ENCODE results near the gene FECH. TPM values are rescaled to one million over a fixed set of nuclear protein-coding genes. Genes with fewer than 3 reads are reported as not detected.

Gene FECH
- total and polyA plus RNA-seq, 9 of the 15 experiments (the other 6 are each of a cell fraction or from before 2014, with no cell fraction given) = 19.8 to 170 (median 56.8) TPM

GRCh38 chr18:57539702-57540101 lies 46.8 kb downstream of the FECH start:
- no peak for TF ChIP-seq THRAP3 (IDR thresholded peaks at IDR 0.05; ENCODE audit: borderline replicate concordance)
- in situ Hi-C loops (cut with MboI) = no loop called here
- ChIA-PET POLR2A (no interaction called here), CTCF (ENCODE audit: low intra/inter-chr PET ratio) (no interaction called here)
- Histone ChIP-seq H4K20me1 (replicated peaks; ENCODE audit: control insufficient read depth, insufficient read depth, low read length) (no peaks in the 10 kb centered on the region), H3K9me1 (ENCODE audit: control insufficient read depth, insufficient read depth, low read length) (no peaks in the 10 kb centered on the region), H3K79me2 (ENCODE audit: control insufficient read depth, insufficient read depth, low read length) (no peaks in the 10 kb centered on the region), H3K9me3 (replicated peaks; ENCODE audit: control insufficient read depth, insufficient read depth, low read depth, low read length) (no peaks in the 10 kb centered on the region), H3K4me2 (ENCODE audit: insufficient read depth, low read length) (no peak overlapping the region), H3K4me3 (no peak overlapping the region), H3K4me1 (replicated peaks in 1 of 2; ENCODE audit: control insufficient read depth in 2 of 2, insufficient read depth in 2 of 2, low read length in 2 of 2) (no peaks in the 10 kb centered on the region), H3K27ac (ENCODE audit: extremely low read depth, low read depth, low read length) (no peak overlapping the region), H3K9ac (ENCODE audit: insufficient read depth in 1 of 2, low read depth in 2 of 2, low read length in 2 of 2) (no peak overlapping the region), H2AFZ (ENCODE audit: low read depth, low read length) (no peak overlapping the region), H3K36me3 (ENCODE audit: control insufficient read depth, insufficient read depth, low read length) (no peaks in the 10 kb centered on the region), H3K27me3 (ENCODE audit: control insufficient read depth in 2 of 2, insufficient read depth in 2 of 2, low read length in 2 of 2) (peaks cover 14 to 16% of the 10 kb centered on the region in 2 experiments)
- no peak for DNase-seq (ENCODE audit: extremely low read depth in 1 of 4, low spot score in 3 of 4)
- no peak for ATAC-seq
- no TSS peak for BruUV-seq (replicated peaks)
- intact Hi-C loops (cut with micrococcal nuclease) = no loop called here
- 4% methylated on average over 4 of the region's 4 CpGs for WGBS (ENCODE audit: insufficient coverage, low coverage, missing lambda C conversion rate)
- FAIRE-seq = no peak

DNA sequence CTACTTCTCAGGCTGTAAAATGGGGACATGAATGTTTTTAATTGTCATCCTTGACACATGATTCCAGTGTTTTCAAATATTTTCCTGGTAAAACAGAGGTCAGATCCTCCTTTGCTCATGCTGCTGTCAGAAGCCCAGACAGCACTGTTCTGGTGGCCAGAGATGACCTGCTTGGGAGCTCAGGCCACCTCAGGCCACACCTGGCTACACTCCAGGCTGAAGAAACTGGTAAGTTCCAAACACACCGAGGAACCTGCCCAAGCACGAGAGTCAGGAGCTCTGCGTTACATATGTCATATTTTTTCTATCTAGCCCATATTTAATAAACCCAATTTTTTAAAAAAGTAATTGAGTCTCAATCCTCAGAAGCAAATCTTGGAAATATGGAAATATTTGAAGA lies 47.9 kb downstream of the FECH start:
- DNase-seq (ENCODE audit: extremely low read depth in 1 of 4, low spot score in 3 of 4) = no peak
- ChIA-PET CTCF (ENCODE audit: low intra/inter-chr PET ratio) (no interaction called here), POLR2A (no interaction called here)
- in situ Hi-C loops (cut with MboI) = no loop called here
- Histone ChIP-seq H3K4me3 (no peak overlapping the region), H3K9me1 (ENCODE audit: control insufficient read depth, insufficient read depth, low read length) (no peaks in the 10 kb centered on the region), H3K4me2 (ENCODE audit: insufficient read depth, low read length) (no peak overlapping the region), H3K36me3 (ENCODE audit: control insufficient read depth, insufficient read depth, low read length) (no peaks in the 10 kb centered on the region), H3K9me3 (replicated peaks; ENCODE audit: control insufficient read depth, insufficient read depth, low read depth, low read length) (no peaks in the 10 kb centered on the region), H4K20me1 (replicated peaks; ENCODE audit: control insufficient read depth, insufficient read depth, low read length) (no peaks in the 10 kb centered on the region), H3K27ac (ENCODE audit: extremely low read depth, low read depth, low read length) (no peak overlapping the region), H2AFZ (ENCODE audit: low read depth, low read length) (no peak overlapping the region), H3K9ac (ENCODE audit: insufficient read depth in 1 of 2, low read depth in 2 of 2, low read length in 2 of 2) (no peak overlapping the region), H3K27me3 (ENCODE audit: control insufficient read depth in 2 of 2, insufficient read depth in 2 of 2, low read length in 2 of 2) (peaks cover 10 to 17% of the 10 kb centered on the region in 2 experiments), H3K79me2 (ENCODE audit: control insufficient read depth, insufficient read depth, low read length) (no peaks in the 10 kb centered on the region), H3K4me1 (replicated peaks in 1 of 2; ENCODE audit: control insufficient read depth in 2 of 2, insufficient read depth in 2 of 2, low read length in 2 of 2) (no peaks in the 10 kb centered on the region; a peak in 1 of 5 replicates)
- WGBS (ENCODE audit: insufficient coverage, low coverage, missing lambda C conversion rate) = 0% methylated on average over 3 of the region's 3 CpGs
- no peak for TF ChIP-seq U2AF1 (optimal IDR thresholded peaks at IDR 0.05; ENCODE audit: low read depth, low read length)
- TF ChIP-seq TCF7L2 (IDR thresholded peaks at IDR 0.05; ENCODE audit: low read depth, low read length) = no peak
- TF ChIP-seq FOS (IDR thresholded peaks at IDR 0.05; ENCODE audit: extremely low read depth, insufficient read length) = no peak
- TF ChIP-seq NCOR1 (IDR thresholded peaks at IDR 0.05) = no peak
- no peak for TF ChIP-seq ZNF766 (CRISPR knock-in tag; conservative IDR thresholded peaks at IDR 0.05)
- no peak for TF ChIP-seq GABPA (tag; conservative IDR thresholded peaks at IDR 0.05; ENCODE audit: low read depth)
- TF ChIP-seq, protein P1, sequence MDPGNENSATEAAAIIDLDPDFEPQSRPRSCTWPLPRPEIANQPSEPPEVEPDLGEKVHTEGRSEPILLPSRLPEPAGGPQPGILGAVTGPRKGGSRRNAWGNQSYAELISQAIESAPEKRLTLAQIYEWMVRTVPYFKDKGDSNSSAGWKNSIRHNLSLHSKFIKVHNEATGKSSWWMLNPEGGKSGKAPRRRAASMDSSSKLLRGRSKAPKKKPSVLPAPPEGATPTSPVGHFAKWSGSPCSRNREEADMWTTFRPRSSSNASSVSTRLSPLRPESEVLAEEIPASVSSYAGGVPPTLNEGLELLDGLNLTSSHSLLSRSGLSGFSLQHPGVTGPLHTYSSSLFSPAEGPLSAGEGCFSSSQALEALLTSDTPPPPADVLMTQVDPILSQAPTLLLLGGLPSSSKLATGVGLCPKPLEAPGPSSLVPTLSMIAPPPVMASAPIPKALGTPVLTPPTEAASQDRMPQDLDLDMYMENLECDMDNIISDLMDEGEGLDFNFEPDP (CRISPR knock-in tag; IDR thresholded peaks at IDR 0.05) = no peak
- TF ChIP-seq CBFA2T2 (conservative IDR thresholded peaks at IDR 0.05) = no peak
- intact Hi-C loops (cut with micrococcal nuclease) = no loop called here
- no peak for FAIRE-seq
- no TSS peak for BruUV-seq (replicated peaks)
- ATAC-seq = no peak
